PFSK-1 (cell line): ENCODE measurements around the gene ZNF80.

ENCODE experiments used
- POLR2AphosphoS5 ChIP-seq: IDR thresholded peaks from 2 replicates; pipeline ENCODE4 v1.6.1; 2012; ENCODE audit warnings: low read depth, mild to moderate bottlenecking, control low read depth, low read length, moderate library complexity
- REST ChIP-seq, 2 experiments: IDR thresholded peaks; 2 replicates each; pipeline versions ENCODE4 v1.6.1 to v1.8.0; 2011 to 2012; ENCODE audit warnings: low read depth in 2 of 2, low read length in 2 of 2, control low read depth in 1 of 2, inconsistent platforms in 1 of 2, mild to moderate bottlenecking in 1 of 2, moderate library complexity in 1 of 2; ENCODE audit not compliant: insufficient read depth in 1 of 2
- SIN3A ChIP-seq: IDR thresholded peaks from 2 replicates; pipeline ENCODE4 v1.6.1; 2012; ENCODE audit warnings: mild to moderate bottlenecking, low read length, moderate library complexity, borderline replicate concordance; ENCODE audit not compliant: insufficient read depth
- TAF1 ChIP-seq: IDR thresholded peaks from 2 replicates; pipeline ENCODE4 v1.6.1; 2012; ENCODE audit warnings: low read length, control low read depth, borderline replicate concordance; ENCODE audit not compliant: insufficient read depth

- TF ChIP-seq POLR2AphosphoS5: no peak
- no peak for TF ChIP-seq TAF1
- no peak for TF ChIP-seq REST (IDR thresholded peaks at IDR 0.05; ENCODE audit: insufficient read depth in 1 of 2, low read depth in 2 of 2, low read length in 2 of 2)
- no peak for TF ChIP-seq SIN3A
Measured at GRCh38 chr3:114214542-114215341, 22.6 kb downstream of the ZNF80 start.
